Measurements from ENCODE around the gene SV2B. TPM values are rescaled to one million over a fixed set of nuclear protein-coding genes. Genes with fewer than 3 reads are reported as not detected.

Gene SV2B
- total and polyA plus RNA-seq, 2 donors (not counting 3 experiments of a cell fraction or from before 2014, with no cell fraction given) = not detected

DNA sequence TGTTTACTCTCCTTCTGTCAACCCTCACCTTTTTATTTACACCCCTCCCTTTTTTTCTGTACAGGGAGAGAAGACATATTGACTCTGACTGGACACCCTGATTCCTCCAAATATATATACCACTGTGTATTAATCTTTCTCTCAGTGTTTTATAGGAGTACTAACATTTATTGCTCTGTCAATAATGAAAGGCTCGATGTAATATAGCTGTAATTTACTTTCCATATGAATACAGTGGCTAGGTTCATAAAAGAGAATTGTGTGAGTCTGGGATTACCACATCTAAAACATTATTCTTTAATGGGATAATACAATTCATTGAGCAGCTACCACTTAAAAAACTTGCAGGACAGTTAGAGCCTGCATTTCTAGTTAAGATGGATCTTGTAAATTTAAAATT lies 194.3 kb downstream of the SV2B start:
- dilution Hi-C loops (cut with MboI; ENCODE audit: extremely low pct_ligation_motif_present, low sequenced_read_pairs) (no loop called here), intact Hi-C loops (cut with micrococcal nuclease) (no loop called here)
- Histone ChIP-seq H2AFZ (ENCODE audit: low read depth, low read length) (no peak overlapping the region), H3K27ac (ENCODE audit: insufficient read depth, low read depth, low read length) (no peak overlapping the region), H3K4me2 (ENCODE audit: insufficient read depth, low read length) (no peak overlapping the region), H3K4me1 (ENCODE audit: control insufficient read depth, extremely low read depth, insufficient read depth, low read length) (no peaks in the 10 kb centered on the region), H3K79me2 (ENCODE audit: control insufficient read depth, insufficient read depth, low read length) (no peaks in the 10 kb centered on the region), H3K9me1 (replicated peaks; ENCODE audit: control insufficient read depth, extremely low read depth, insufficient read depth, low read length) (no peaks in the 10 kb centered on the region), H4K20me1 (replicated peaks; ENCODE audit: control insufficient read depth, extremely low read depth, insufficient read depth, low read length) (no peaks in the 10 kb centered on the region), H3K9me3 (replicated peaks; ENCODE audit: control insufficient read depth, insufficient read depth, low read length) (no peaks in the 10 kb centered on the region), H3K4me3 (replicated peaks in 1 of 3; ENCODE audit: insufficient read depth in 1 of 3, low read depth in 1 of 3, low read length in 3 of 3) (no peak overlapping the region), H3K9ac (replicated peaks; ENCODE audit: extremely low read depth, insufficient read depth, low read length) (no peak overlapping the region), H3K36me3 (ENCODE audit: control insufficient read depth in 2 of 2, extremely low read depth in 1 of 2, insufficient read depth in 2 of 2, low read length in 2 of 2) (no peaks in the 10 kb centered on the region), H3K27me3 (ENCODE audit: control insufficient read depth in 2 of 2, insufficient read depth in 2 of 2, low read length in 2 of 2) (no peaks in the 10 kb centered on the region)
- TF ChIP-seq EZH2 (IDR thresholded peaks at IDR 0.05; ENCODE audit: borderline replicate concordance, low read depth, low read length, severe bottlenecking) (no peak), FOS (IDR thresholded peaks at IDR 0.05; ENCODE audit: borderline replicate concordance, insufficient read depth, low read length) (no peak), POLR2AphosphoS5 (IDR thresholded peaks at IDR 0.05; ENCODE audit: insufficient read depth, low read depth, low read length) (no peak), JUN (IDR thresholded peaks at IDR 0.05; ENCODE audit: borderline replicate concordance, insufficient read depth, insufficient read length, low read depth) (no peak), POLR2A (IDR thresholded peaks at IDR 0.05; ENCODE audit: low read depth, low read length) (no peak), MAX (IDR thresholded peaks at IDR 0.05; ENCODE audit: insufficient read depth, insufficient read length) (no peak), MYC (IDR thresholded peaks at IDR 0.05; ENCODE audit: low read depth, low read length) (no peak), GATA2 (IDR thresholded peaks at IDR 0.05; ENCODE audit: insufficient read depth, insufficient read length, low read depth, low read length) (no peak), CTCF (IDR thresholded peaks at IDR 0.05; ENCODE audit: extremely low read depth in 1 of 2, insufficient read depth in 1 of 2, low read depth in 1 of 2, low read length in 2 of 2) (no peak)
- CTCF ChIA-PET = interaction anchor here (1.4 kb wide), 1 partner anchor 9 kb away, joined by 7 read pairs; no protein-coding TSS in a partner anchor
- BruUV-seq (replicated peaks) = no TSS peak
- DNase-seq (ENCODE audit: low read depth, low spot score) (no peak), FAIRE-seq (no peak)
- POLR2A ChIA-PET = no interaction called here
